SK-N-SH treated with all-trans-retinoic acid at 6 μM for 48 hours (cell line): ENCODE data around the gene TMEM176B.

Source experiments
- ARNTL ChIP-seq: fragments of 450-650 bp; formaldehyde crosslinking; IDR thresholded peaks from 2 replicates; pipeline ENCODE4 v1.5.0; 2020; ENCODE audit warnings: low read depth, mild to moderate bottlenecking, moderate library complexity, borderline replicate concordance
- ESRRG ChIP-seq: fragments of 250-450 bp; sonication (Bioruptor Pico); IDR thresholded peaks from 2 replicates; pipeline ENCODE4 v1.6.1; 2021; ENCODE audit warnings: mild to moderate bottlenecking
- OSR1 ChIP-seq: fragments of 250-450 bp; sonication (Bioruptor Pico); IDR thresholded peaks from 2 replicates; pipeline ENCODE4 v1.8.0; 2022; ENCODE audit warnings: moderate library complexity, mild to moderate bottlenecking, inconsistent platforms
- RARB ChIP-seq: fragments of 250-450 bp; sonication (Bioruptor Pico); IDR thresholded peaks from 2 replicates; pipeline ENCODE4 v1.8.0; 2021; ENCODE audit warnings: mild to moderate bottlenecking, moderate library complexity
- SNAI2 ChIP-seq: fragments of 250-450 bp; sonication (Bioruptor Pico); IDR thresholded peaks from 2 replicates; pipeline ENCODE4 v1.5.0; 2020; ENCODE audit warnings: mild to moderate bottlenecking, moderate library complexity
- TCF4 ChIP-seq: fragments of 250-450 bp; sonication (Bioruptor Pico); IDR thresholded peaks from 2 replicates; pipeline ENCODE4 v1.8.0; 2021; ENCODE audit warnings: mild to moderate bottlenecking, moderate library complexity, borderline replicate concordance
- TOX ChIP-seq: fragments of 250-450 bp; sonication (Bioruptor Pico); IDR thresholded peaks from 2 replicates; pipeline ENCODE4 v1.8.0; 2021; ENCODE audit warnings: mild to moderate bottlenecking, moderate library complexity, borderline replicate concordance
- ZC3H10 ChIP-seq: fragments of 250-450 bp; sonication (Bioruptor Pico); IDR thresholded peaks from 2 replicates; pipeline ENCODE4 v1.5.1; 2021; ENCODE audit warnings: mild to moderate bottlenecking, moderate library complexity
- ZFP3 ChIP-seq: fragments of 250-450 bp; sonication (Bioruptor Pico); IDR thresholded peaks from 2 replicates; pipeline ENCODE4 v1.5.0; 2020; ENCODE audit warnings: mild to moderate bottlenecking, moderate library complexity
- ZFP30 ChIP-seq: fragments of 450-650 bp; formaldehyde crosslinking; IDR thresholded peaks from 2 replicates; pipeline ENCODE4 v1.5.0; 2022; ENCODE audit warnings: mild to moderate bottlenecking, moderate library complexity
- ZNF70 ChIP-seq: fragments of 450-650 bp; formaldehyde crosslinking; IDR thresholded peaks from 2 replicates; pipeline ENCODE4 v1.5.0; 2020; ENCODE audit warnings: mild to moderate bottlenecking, moderate library complexity
- TF ChIP-seq, protein P1 (sequence below): fragments of 250-450 bp; sonication (Bioruptor Pico); IDR thresholded peaks from 2 replicates; pipeline ENCODE4 v1.5.1; 2020; ENCODE audit warnings: low read depth, mild to moderate bottlenecking, moderate library complexity
- TF ChIP-seq, protein P2 (sequence below): fragments of 250-450 bp; sonication (Bioruptor Pico); IDR thresholded peaks from 2 replicates; pipeline ENCODE4 v1.8.0; 2020; ENCODE audit warnings: mild to moderate bottlenecking, moderate library complexity, borderline replicate concordance
- TF ChIP-seq, protein P3 (sequence below): fragments of 250-450 bp; sonication (Bioruptor Pico); IDR thresholded peaks from 2 replicates; pipeline ENCODE4 v1.5.1; 2021; ENCODE audit warnings: mild to moderate bottlenecking, moderate library complexity

- TF ChIP-seq ZNF70 (CRISPR knock-in tag) (no peak), ARNTL (CRISPR knock-in tag) (no peak), ZFP30 (CRISPR knock-in tag) (no peak), ZC3H10 (CRISPR knock-in tag) (no peak), OSR1 (no peak), TOX (CRISPR knock-in tag) (no peak), RARB (CRISPR knock-in tag) (no peak), ESRRG (CRISPR knock-in tag) (no peak), ZFP3 (CRISPR knock-in tag) (no peak), TCF4 (CRISPR knock-in tag) (no peak), SNAI2 (no peak)
- TF ChIP-seq, protein P1, sequence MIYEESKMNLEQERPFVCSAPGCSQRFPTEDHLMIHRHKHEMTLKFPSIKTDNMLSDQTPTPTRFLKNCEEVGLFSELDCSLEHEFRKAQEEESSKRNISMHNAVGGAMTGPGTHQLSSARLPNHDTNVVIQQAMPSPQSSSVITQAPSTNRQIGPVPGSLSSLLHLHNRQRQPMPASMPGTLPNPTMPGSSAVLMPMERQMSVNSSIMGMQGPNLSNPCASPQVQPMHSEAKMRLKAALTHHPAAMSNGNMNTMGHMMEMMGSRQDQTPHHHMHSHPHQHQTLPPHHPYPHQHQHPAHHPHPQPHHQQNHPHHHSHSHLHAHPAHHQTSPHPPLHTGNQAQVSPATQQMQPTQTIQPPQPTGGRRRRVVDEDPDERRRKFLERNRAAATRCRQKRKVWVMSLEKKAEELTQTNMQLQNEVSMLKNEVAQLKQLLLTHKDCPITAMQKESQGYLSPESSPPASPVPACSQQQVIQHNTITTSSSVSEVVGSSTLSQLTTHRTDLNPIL = no peak
- TF ChIP-seq, protein P2, sequence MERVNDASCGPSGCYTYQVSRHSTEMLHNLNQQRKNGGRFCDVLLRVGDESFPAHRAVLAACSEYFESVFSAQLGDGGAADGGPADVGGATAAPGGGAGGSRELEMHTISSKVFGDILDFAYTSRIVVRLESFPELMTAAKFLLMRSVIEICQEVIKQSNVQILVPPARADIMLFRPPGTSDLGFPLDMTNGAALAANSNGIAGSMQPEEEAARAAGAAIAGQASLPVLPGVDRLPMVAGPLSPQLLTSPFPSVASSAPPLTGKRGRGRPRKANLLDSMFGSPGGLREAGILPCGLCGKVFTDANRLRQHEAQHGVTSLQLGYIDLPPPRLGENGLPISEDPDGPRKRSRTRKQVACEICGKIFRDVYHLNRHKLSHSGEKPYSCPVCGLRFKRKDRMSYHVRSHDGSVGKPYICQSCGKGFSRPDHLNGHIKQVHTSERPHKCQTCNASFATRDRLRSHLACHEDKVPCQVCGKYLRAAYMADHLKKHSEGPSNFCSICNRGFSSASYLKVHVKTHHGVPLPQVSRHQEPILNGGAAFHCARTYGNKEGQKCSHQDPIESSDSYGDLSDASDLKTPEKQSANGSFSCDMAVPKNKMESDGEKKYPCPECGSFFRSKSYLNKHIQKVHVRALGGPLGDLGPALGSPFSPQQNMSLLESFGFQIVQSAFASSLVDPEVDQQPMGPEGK (CRISPR knock-in tag) = no peak
- TF ChIP-seq, protein P3, sequence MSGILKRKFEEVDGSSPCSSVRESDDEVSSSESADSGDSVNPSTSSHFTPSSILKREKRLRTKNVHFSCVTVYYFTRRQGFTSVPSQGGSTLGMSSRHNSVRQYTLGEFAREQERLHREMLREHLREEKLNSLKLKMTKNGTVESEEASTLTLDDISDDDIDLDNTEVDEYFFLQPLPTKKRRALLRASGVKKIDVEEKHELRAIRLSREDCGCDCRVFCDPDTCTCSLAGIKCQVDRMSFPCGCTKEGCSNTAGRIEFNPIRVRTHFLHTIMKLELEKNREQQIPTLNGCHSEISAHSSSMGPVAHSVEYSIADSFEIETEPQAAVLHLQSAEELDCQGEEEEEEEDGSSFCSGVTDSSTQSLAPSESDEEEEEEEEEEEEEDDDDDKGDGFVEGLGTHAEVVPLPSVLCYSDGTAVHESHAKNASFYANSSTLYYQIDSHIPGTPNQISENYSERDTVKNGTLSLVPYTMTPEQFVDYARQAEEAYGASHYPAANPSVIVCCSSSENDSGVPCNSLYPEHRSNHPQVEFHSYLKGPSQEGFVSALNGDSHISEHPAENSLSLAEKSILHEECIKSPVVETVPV (CRISPR knock-in tag) = no peak
These were observed 56.0 kb downstream of the TMEM176B start for GRCh38 chr7:150744041-150744656.
